Measurements from ENCODE around the gene FAM149B1.

FAM149B1 gene

DNA sequence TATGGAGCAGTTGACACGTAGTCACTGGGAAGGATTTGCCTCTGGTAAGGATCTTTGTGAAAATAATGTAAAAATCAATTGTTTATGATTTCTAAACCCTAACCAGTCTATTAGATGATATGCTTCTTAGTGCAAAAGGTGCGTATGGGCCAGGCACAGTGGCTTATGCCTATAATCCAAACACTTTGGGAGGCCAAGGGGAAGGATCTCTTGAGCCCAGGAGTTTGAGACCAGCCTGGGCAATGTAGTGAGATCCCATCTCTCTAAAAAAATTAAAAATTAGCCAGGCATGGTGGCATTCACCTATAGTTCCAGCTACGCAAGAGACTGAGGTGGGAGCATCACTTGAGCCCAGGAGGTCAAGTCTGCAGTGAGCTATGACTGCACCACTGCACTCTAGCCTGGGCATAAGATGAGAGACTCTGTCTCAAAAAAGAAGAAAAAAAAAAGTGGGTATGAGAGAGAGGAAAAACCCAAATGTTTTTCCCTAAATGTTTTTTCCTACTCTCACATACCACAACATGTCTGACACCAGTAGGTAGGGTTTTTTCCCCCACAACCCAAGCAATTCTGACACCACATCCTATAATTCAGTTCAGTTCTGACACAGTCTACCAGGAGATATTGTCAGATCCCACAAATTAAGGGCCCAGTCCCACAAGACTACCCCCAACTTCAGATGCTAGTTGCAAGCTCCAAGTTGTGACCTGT, 42.6 kb downstream of the FAM149B1 start (continued):
- TF ChIP-seq, protein P1, sequence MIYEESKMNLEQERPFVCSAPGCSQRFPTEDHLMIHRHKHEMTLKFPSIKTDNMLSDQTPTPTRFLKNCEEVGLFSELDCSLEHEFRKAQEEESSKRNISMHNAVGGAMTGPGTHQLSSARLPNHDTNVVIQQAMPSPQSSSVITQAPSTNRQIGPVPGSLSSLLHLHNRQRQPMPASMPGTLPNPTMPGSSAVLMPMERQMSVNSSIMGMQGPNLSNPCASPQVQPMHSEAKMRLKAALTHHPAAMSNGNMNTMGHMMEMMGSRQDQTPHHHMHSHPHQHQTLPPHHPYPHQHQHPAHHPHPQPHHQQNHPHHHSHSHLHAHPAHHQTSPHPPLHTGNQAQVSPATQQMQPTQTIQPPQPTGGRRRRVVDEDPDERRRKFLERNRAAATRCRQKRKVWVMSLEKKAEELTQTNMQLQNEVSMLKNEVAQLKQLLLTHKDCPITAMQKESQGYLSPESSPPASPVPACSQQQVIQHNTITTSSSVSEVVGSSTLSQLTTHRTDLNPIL (CRISPR knock-in tag; IDR thresholded peaks at IDR 0.05; ENCODE audit: low read depth): no peak
- no peak for TF ChIP-seq ZFP3 (CRISPR knock-in tag; IDR thresholded peaks at IDR 0.05)
- TF ChIP-seq, protein P2, sequence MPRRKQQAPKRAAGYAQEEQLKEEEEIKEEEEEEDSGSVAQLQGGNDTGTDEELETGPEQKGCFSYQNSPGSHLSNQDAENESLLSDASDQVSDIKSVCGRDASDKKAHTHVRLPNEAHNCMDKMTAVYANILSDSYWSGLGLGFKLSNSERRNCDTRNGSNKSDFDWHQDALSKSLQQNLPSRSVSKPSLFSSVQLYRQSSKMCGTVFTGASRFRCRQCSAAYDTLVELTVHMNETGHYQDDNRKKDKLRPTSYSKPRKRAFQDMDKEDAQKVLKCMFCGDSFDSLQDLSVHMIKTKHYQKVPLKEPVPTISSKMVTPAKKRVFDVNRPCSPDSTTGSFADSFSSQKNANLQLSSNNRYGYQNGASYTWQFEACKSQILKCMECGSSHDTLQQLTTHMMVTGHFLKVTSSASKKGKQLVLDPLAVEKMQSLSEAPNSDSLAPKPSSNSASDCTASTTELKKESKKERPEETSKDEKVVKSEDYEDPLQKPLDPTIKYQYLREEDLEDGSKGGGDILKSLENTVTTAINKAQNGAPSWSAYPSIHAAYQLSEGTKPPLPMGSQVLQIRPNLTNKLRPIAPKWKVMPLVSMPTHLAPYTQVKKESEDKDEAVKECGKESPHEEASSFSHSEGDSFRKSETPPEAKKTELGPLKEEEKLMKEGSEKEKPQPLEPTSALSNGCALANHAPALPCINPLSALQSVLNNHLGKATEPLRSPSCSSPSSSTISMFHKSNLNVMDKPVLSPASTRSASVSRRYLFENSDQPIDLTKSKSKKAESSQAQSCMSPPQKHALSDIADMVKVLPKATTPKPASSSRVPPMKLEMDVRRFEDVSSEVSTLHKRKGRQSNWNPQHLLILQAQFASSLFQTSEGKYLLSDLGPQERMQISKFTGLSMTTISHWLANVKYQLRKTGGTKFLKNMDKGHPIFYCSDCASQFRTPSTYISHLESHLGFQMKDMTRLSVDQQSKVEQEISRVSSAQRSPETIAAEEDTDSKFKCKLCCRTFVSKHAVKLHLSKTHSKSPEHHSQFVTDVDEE (CRISPR knock-in tag; IDR thresholded peaks at IDR 0.05): no peak
- TF ChIP-seq BACH2 (CRISPR knock-in tag; IDR thresholded peaks at IDR 0.05; ENCODE audit: borderline replicate concordance): no peak
- TF ChIP-seq ZC3H10 (CRISPR knock-in tag; IDR thresholded peaks at IDR 0.05): no peak
- no peak for TF ChIP-seq TCF4 (CRISPR knock-in tag; IDR thresholded peaks at IDR 0.05; ENCODE audit: borderline replicate concordance)
- TF ChIP-seq ZNF8 (CRISPR knock-in tag; IDR thresholded peaks at IDR 0.05): no peak
- no peak for TF ChIP-seq OSR1 (CRISPR knock-in tag; IDR thresholded peaks at IDR 0.05)
- no peak for TF ChIP-seq ZFP30 (CRISPR knock-in tag; IDR thresholded peaks at IDR 0.05)

DNA sequence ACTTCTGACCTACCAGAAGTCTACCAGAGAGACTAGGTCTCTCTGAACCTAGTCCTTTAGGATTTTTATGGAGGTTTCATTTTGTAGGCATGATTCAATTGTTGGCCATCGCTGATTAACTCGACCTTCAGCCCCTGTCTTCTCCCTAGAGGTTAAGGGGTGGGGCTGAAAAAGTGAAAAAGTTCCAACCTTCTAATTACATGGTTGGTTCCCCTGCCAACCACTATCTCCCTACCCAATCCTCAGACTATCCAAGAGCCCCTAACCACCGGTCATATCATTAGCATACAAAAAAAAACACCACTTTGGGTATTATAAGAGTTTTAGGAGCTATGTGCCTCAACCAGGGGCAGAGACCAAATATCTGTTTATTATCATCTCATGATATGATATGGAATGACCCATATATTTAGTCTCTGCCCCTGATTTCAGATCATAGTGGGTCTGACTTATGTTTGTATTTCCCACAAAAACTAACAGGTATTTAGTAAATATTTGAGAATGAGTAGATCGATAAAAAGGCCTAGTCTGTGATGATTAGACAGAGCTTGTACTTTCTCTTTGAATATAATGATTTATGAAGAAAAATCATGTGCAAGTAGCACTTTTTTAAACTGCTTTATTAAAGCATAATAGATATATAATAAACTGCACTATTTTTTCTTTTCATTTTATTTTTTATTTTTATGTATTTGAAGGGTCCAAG, 43.3 kb downstream of the FAM149B1 start:
- no peak for TF ChIP-seq ZNF565 (CRISPR knock-in tag; conservative IDR thresholded peaks at IDR 0.05; ENCODE audit: low read depth)
- no peak for TF ChIP-seq RARB (CRISPR knock-in tag; IDR thresholded peaks at IDR 0.05)
- no peak for TF ChIP-seq TCF4 (CRISPR knock-in tag; IDR thresholded peaks at IDR 0.05; ENCODE audit: borderline replicate concordance)
- TF ChIP-seq, protein P3, sequence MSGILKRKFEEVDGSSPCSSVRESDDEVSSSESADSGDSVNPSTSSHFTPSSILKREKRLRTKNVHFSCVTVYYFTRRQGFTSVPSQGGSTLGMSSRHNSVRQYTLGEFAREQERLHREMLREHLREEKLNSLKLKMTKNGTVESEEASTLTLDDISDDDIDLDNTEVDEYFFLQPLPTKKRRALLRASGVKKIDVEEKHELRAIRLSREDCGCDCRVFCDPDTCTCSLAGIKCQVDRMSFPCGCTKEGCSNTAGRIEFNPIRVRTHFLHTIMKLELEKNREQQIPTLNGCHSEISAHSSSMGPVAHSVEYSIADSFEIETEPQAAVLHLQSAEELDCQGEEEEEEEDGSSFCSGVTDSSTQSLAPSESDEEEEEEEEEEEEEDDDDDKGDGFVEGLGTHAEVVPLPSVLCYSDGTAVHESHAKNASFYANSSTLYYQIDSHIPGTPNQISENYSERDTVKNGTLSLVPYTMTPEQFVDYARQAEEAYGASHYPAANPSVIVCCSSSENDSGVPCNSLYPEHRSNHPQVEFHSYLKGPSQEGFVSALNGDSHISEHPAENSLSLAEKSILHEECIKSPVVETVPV (CRISPR knock-in tag; IDR thresholded peaks at IDR 0.05): no peak
- no peak for TF ChIP-seq OSR1 (CRISPR knock-in tag; IDR thresholded peaks at IDR 0.05)
- TF ChIP-seq, protein P1 (CRISPR knock-in tag; IDR thresholded peaks at IDR 0.05; ENCODE audit: low read depth): no peak
- no peak for TF ChIP-seq ZFP30 (CRISPR knock-in tag; IDR thresholded peaks at IDR 0.05)
- TF ChIP-seq CSDC2 (CRISPR knock-in tag; IDR thresholded peaks at IDR 0.05): no peak
- no peak for TF ChIP-seq ARNTL (CRISPR knock-in tag; IDR thresholded peaks at IDR 0.05; ENCODE audit: borderline replicate concordance, low read depth)
- no peak for TF ChIP-seq SNAI2 (CRISPR knock-in tag; IDR thresholded peaks at IDR 0.05)
- TF ChIP-seq ESRRG (CRISPR knock-in tag; IDR thresholded peaks at IDR 0.05): no peak
- TF ChIP-seq, protein P4, sequence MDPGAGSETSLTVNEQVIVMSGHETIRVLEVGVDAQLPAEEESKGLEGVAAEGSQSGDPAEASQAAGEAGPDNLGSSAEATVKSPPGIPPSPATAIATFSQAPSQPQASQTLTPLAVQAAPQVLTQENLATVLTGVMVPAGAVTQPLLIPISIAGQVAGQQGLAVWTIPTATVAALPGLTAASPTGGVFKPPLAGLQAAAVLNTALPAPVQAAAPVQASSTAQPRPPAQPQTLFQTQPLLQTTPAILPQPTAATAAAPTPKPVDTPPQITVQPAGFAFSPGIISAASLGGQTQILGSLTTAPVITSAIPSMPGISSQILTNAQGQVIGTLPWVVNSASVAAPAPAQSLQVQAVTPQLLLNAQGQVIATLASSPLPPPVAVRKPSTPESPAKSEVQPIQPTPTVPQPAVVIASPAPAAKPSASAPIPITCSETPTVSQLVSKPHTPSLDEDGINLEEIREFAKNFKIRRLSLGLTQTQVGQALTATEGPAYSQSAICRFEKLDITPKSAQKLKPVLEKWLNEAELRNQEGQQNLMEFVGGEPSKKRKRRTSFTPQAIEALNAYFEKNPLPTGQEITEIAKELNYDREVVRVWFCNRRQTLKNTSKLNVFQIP (CRISPR knock-in tag; IDR thresholded peaks at IDR 0.05; ENCODE audit: borderline replicate concordance, low read depth): no peak
- TF ChIP-seq ZNF8 (CRISPR knock-in tag; IDR thresholded peaks at IDR 0.05): no peak
- TF ChIP-seq ZC3H10 (CRISPR knock-in tag; IDR thresholded peaks at IDR 0.05): no peak
- TF ChIP-seq PPARA (CRISPR knock-in tag; IDR thresholded peaks at IDR 0.05; ENCODE audit: borderline replicate concordance): no peak
- no peak for TF ChIP-seq ISL1 (CRISPR knock-in tag; IDR thresholded peaks at IDR 0.05)
- no peak for TF ChIP-seq TOX (CRISPR knock-in tag; IDR thresholded peaks at IDR 0.05; ENCODE audit: borderline replicate concordance)
- TF ChIP-seq, protein P5, sequence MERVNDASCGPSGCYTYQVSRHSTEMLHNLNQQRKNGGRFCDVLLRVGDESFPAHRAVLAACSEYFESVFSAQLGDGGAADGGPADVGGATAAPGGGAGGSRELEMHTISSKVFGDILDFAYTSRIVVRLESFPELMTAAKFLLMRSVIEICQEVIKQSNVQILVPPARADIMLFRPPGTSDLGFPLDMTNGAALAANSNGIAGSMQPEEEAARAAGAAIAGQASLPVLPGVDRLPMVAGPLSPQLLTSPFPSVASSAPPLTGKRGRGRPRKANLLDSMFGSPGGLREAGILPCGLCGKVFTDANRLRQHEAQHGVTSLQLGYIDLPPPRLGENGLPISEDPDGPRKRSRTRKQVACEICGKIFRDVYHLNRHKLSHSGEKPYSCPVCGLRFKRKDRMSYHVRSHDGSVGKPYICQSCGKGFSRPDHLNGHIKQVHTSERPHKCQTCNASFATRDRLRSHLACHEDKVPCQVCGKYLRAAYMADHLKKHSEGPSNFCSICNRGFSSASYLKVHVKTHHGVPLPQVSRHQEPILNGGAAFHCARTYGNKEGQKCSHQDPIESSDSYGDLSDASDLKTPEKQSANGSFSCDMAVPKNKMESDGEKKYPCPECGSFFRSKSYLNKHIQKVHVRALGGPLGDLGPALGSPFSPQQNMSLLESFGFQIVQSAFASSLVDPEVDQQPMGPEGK (CRISPR knock-in tag; IDR thresholded peaks at IDR 0.05; ENCODE audit: borderline replicate concordance): no peak
- TF ChIP-seq ZNF70 (CRISPR knock-in tag; IDR thresholded peaks at IDR 0.05): no peak
- TF ChIP-seq BACH2 (CRISPR knock-in tag; IDR thresholded peaks at IDR 0.05; ENCODE audit: borderline replicate concordance): no peak
- ATAC-seq: no peak

All from SK-N-SH treated with all-trans-retinoic acid at 6 μM for 48 hours (cell line).